Measurements from ENCODE around the gene AGPS. TPM values are rescaled to one million over a fixed set of nuclear protein-coding genes. Genes with fewer than 3 reads are reported as not detected.

AGPS gene
- total and polyA plus RNA-seq, 9 of the 15 experiments (the other 6 are each of a cell fraction or from before 2014, with no cell fraction given) = 15.5 to 211 (median 63.1) TPM

DNA sequence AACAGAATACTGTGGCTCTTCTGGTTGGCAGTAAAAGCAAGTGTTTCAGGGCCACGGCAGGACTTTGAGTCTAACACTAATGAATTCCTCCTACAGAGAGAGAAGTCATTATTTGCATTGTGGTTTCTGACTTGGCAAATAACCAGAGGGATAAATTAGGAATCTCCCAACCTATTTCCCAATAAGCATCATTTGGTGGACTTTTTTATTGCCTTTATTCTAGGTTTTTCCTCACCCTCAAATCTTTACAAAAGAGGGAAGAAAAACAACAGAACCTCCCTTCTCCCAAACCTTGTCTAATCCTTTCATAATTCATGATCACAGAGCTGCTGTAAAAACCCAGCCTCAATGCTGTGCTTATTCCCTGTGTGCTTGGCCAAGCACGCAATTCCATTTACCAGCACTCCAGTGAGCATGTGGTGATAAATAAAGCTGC is 179.7 kb downstream of the AGPS start:
- ChIA-PET CTCF (ENCODE audit: low intra/inter-chr PET ratio) (no interaction called here), POLR2A (interaction anchor here (0.6 to 1.7 kb wide), 3 partner anchors 17 to 69 kb away, joined by 4 to 5 read pairs (median 4); no protein-coding TSS in a partner anchor)
- Histone ChIP-seq H4K20me1 (replicated peaks; ENCODE audit: control insufficient read depth, insufficient read depth, low read length) (no peaks in the 10 kb centered on the region), H2AFZ (ENCODE audit: low read depth, low read length) (no peak overlapping the region), H3K27me3 (ENCODE audit: control insufficient read depth in 2 of 2, insufficient read depth in 2 of 2, low read length in 2 of 2) (peaks cover 4 to 19% of the 10 kb centered on the region in 2 experiments; a peak in 4 of 5 replicates), H3K27ac (ENCODE audit: extremely low read depth, low read depth, low read length) (no peak overlapping the region), H3K9me3 (replicated peaks; ENCODE audit: control insufficient read depth, insufficient read depth, low read depth, low read length) (no peaks in the 10 kb centered on the region), H3K9me1 (ENCODE audit: control insufficient read depth, insufficient read depth, low read length) (no peaks in the 10 kb centered on the region), H3K4me3 (no peak overlapping the region), H3K36me3 (ENCODE audit: control insufficient read depth, insufficient read depth, low read length) (no peaks in the 10 kb centered on the region), H3K79me2 (ENCODE audit: control insufficient read depth, insufficient read depth, low read length) (no peaks in the 10 kb centered on the region), H3K4me2 (ENCODE audit: insufficient read depth, low read length) (no peak overlapping the region), H3K9ac (ENCODE audit: insufficient read depth in 1 of 2, low read depth in 2 of 2, low read length in 2 of 2) (no peak overlapping the region), H3K4me1 (replicated peaks in 1 of 2; ENCODE audit: control insufficient read depth in 2 of 2, insufficient read depth in 2 of 2, low read length in 2 of 2) (peaks cover 0 to 1% of the 10 kb centered on the region in 2 experiments; a peak in 1 of 5 replicates)
- no peak for TF ChIP-seq TOE1 (IDR thresholded peaks at IDR 0.05; ENCODE audit: borderline replicate concordance)
- TF ChIP-seq TOE1 (CRISPR knock-in tag; IDR thresholded peaks at IDR 0.05; ENCODE audit: borderline replicate concordance, low read depth) = no peak
- TF ChIP-seq POLR2AphosphoS5 (IDR thresholded peaks at IDR 0.05; ENCODE audit: control insufficient read depth, insufficient read depth, low read depth, low read length) = no peak
- TF ChIP-seq ZFP1 (CRISPR knock-in tag; IDR thresholded peaks at IDR 0.05) = no peak
- no peak for TF ChIP-seq ATF7 (IDR thresholded peaks at IDR 0.05)
- TF ChIP-seq GTF2F1 (IDR thresholded peaks at IDR 0.05; ENCODE audit: low read depth, low read length) = no peak
- TF ChIP-seq ZNF586 (CRISPR knock-in tag; conservative IDR thresholded peaks at IDR 0.05) = no peak
- no peak for TF ChIP-seq LEF1 (IDR thresholded peaks at IDR 0.05)
- TF ChIP-seq ZNF668 (CRISPR knock-in tag; IDR thresholded peaks at IDR 0.05) = no peak
- TF ChIP-seq, protein P1, sequence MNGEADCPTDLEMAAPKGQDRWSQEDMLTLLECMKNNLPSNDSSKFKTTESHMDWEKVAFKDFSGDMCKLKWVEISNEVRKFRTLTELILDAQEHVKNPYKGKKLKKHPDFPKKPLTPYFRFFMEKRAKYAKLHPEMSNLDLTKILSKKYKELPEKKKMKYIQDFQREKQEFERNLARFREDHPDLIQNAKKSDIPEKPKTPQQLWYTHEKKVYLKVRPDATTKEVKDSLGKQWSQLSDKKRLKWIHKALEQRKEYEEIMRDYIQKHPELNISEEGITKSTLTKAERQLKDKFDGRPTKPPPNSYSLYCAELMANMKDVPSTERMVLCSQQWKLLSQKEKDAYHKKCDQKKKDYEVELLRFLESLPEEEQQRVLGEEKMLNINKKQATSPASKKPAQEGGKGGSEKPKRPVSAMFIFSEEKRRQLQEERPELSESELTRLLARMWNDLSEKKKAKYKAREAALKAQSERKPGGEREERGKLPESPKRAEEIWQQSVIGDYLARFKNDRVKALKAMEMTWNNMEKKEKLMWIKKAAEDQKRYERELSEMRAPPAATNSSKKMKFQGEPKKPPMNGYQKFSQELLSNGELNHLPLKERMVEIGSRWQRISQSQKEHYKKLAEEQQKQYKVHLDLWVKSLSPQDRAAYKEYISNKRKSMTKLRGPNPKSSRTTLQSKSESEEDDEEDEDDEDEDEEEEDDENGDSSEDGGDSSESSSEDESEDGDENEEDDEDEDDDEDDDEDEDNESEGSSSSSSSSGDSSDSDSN (IDR thresholded peaks at IDR 0.05; ENCODE audit: borderline replicate concordance in 1 of 2, low read depth in 2 of 2, low read length in 2 of 2) = no peak
- no peak for TF ChIP-seq SUPT5H (IDR thresholded peaks at IDR 0.05)
- no peak for TF ChIP-seq FOXP1 (CRISPR knock-in tag; IDR thresholded peaks at IDR 0.05)
- WGBS (ENCODE audit: insufficient coverage, low coverage, missing lambda C conversion rate) = 3% methylated on average over 2 of the region's 2 CpGs
- in situ Hi-C loops (cut with MboI) = no loop called here
- no TSS peak for BruUV-seq (replicated peaks)
- no peak for DNase-seq (ENCODE audit: extremely low read depth in 1 of 4, low spot score in 3 of 4)
- no peak for FAIRE-seq
- ATAC-seq = no peak
- intact Hi-C loops (cut with micrococcal nuclease) = no loop called here
